Coronary artery (tissue), 2 donors: ENCODE data around the gene SLC13A3.

Experiments used
- DNase-seq: peaks from one replicate; pipeline ENCODE4 v3.0.0-alpha.2; 2017; ENCODE audit warnings: low spot score
- H3K27ac ChIP-seq, 2 donors: fragments of 200-600 bp; sonication (generic); one replicate each; pipeline ENCODE4 v1.5.1; 2016 to 2019
- H3K4me3 ChIP-seq: fragments of 200-600 bp; sonication (generic); 2 replicates; pipeline ENCODE4 v1.5.1; 2016; ENCODE audit warnings: mild to moderate bottlenecking, moderate library complexity
- TF ChIP-seq, protein P1 (sequence below): fragments of 200-600 bp; sonication (generic); IDR thresholded peaks from one replicate; pipeline ENCODE4 v1.5.1; 2019; ENCODE audit warnings: antibody characterized with exemption

Gene SLC13A3

DNA sequence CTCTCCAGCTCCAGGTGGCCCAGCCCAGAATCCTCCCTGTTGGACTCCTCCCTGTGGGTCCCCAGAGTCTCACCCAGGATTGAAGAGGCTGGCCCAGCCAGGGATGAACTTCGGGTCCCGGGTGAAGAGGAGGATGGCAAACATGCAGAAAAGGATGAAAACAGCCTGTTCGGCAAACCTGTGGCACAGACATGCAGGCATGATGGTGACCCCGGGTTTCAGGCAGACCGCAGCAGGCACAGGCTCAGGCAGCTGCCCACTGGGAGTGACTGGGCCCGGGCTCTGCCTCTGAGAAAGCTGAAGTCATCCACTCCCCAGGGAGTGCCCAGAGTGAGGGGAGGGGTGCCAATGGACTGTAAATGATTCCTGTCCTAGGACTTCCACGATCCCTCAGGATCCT is 63.3 kb downstream of the SLC13A3 start:
- no peak for DNase-seq
- TF ChIP-seq, protein P1, sequence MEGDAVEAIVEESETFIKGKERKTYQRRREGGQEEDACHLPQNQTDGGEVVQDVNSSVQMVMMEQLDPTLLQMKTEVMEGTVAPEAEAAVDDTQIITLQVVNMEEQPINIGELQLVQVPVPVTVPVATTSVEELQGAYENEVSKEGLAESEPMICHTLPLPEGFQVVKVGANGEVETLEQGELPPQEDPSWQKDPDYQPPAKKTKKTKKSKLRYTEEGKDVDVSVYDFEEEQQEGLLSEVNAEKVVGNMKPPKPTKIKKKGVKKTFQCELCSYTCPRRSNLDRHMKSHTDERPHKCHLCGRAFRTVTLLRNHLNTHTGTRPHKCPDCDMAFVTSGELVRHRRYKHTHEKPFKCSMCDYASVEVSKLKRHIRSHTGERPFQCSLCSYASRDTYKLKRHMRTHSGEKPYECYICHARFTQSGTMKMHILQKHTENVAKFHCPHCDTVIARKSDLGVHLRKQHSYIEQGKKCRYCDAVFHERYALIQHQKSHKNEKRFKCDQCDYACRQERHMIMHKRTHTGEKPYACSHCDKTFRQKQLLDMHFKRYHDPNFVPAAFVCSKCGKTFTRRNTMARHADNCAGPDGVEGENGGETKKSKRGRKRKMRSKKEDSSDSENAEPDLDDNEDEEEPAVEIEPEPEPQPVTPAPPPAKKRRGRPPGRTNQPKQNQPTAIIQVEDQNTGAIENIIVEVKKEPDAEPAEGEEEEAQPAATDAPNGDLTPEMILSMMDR = no peak
- H3K4me3 ChIP-seq = no peak overlapping the region
- H3K27ac ChIP-seq = no peak overlapping the region

DNA sequence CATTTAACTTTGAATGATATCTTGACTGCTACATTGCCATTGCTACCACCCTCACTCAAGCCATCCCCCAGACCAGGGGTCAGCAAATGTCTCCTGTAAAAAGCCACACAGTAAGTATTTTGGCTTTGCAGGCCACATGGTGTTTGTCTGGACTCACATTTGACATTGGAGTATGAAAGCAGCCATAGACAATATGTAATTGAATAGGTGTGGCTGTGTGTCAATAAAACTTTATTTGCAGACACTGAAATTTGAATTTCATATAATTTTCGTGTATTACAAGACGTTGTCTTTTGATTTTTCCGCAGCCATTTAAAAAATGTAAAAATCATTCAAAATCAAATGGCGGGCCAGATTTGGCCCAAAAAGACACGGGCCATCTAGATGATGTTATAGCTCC is 64.5 kb downstream of the SLC13A3 start:
- H3K4me3 ChIP-seq = no peak overlapping the region
- TF ChIP-seq, protein P1 = no peak
- DNase-seq = no peak
- no peak overlapping the region for H3K27ac ChIP-seq

GRCh38 chr20:46584508-46584907 is 66.8 kb downstream of the SLC13A3 start:
- TF ChIP-seq, protein P1 = no peak

GRCh38 chr20:46583411-46584214 is 67.6 kb downstream of the SLC13A3 start:
- Histone ChIP-seq H3K27ac (no peak overlapping the region), H3K4me3 (no peak overlapping the region)
- TF ChIP-seq, protein P1 = no peak
- DNase-seq = no peak

More at GRCh38 chr20:46584508-46584907, 66.8 kb downstream of the SLC13A3 start:
- no peak overlapping the region for H3K4me3 ChIP-seq
- DNase-seq = no peak
- H3K27ac ChIP-seq = no peak overlapping the region

DNA sequence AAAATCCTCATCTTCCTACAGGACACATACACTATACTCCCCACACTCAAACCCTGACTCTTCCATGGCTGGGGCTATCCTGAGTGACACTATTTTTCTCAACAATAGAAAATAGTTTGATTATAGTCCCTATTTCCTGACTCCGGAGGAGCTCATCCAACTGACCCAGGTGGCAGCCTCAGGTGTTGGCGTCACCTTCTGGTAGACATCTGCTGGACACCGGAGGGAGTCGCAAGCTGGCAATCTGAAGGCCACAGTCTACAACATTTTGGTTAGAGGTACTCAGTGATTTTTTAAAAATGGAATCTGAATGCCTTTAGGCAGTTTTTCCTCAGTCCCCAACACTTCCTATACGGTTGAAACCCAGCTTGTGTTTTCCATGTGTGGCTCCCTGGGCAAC is 68.6 kb downstream of the SLC13A3 start:
- no peak overlapping the region for H3K27ac ChIP-seq
- DNase-seq = no peak

DNA sequence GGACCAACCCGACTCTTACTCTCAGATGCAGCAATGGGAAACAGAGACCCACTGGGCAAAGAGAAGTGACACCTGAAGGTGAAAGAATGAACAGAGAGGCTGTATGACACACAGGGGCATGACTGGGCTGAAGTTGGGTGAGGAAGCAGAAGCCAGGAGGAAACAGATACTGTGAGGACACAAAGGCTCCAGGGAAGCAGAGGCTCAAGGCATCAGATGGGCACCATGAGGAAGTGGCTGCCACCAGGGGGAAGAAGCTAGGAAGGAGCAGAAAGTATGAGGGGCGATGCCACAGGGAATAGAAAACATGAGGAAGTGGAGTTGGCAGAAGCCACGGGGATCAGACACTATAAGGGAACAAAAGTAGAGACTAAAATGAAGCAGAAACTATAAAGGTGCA is 69.9 kb downstream of the SLC13A3 start:
- no peak overlapping the region for H3K27ac ChIP-seq
- DNase-seq = no peak
- TF ChIP-seq, protein P1 = no peak

More for the DNA sequence above, 68.6 kb downstream of the SLC13A3 start:
- no peak overlapping the region for H3K4me3 ChIP-seq
- TF ChIP-seq, protein P1 = no peak

GRCh38 chr20:46580613-46581205 is 70.5 kb downstream of the SLC13A3 start:
- TF ChIP-seq, protein P1 = no peak
- no peak overlapping the region for H3K27ac ChIP-seq
- H3K4me3 ChIP-seq = no peak overlapping the region
- DNase-seq = no peak

More for the DNA sequence above, 69.9 kb downstream of the SLC13A3 start:
- H3K4me3 ChIP-seq = no peak overlapping the region
